Astrocyte (in vitro differentiated cells and primary cell): ENCODE measurements around the gene KRI1.

Experiments
- EZH2 ChIP-seq: IDR thresholded peaks from 2 replicates; pipeline ENCODE4 v1.6.1; 2012; ENCODE audit warnings: mild to moderate bottlenecking, low read length, inconsistent platforms; ENCODE audit not compliant: insufficient read depth
- TF ChIP-seq, protein P1 (sequence below): IDR thresholded peaks from 2 replicates; pipeline ENCODE4 v1.5.1; 2011; ENCODE audit warnings: low read depth, mild to moderate bottlenecking, inconsistent platforms, low read length, moderate library complexity; ENCODE audit not compliant: insufficient read depth

DNA sequence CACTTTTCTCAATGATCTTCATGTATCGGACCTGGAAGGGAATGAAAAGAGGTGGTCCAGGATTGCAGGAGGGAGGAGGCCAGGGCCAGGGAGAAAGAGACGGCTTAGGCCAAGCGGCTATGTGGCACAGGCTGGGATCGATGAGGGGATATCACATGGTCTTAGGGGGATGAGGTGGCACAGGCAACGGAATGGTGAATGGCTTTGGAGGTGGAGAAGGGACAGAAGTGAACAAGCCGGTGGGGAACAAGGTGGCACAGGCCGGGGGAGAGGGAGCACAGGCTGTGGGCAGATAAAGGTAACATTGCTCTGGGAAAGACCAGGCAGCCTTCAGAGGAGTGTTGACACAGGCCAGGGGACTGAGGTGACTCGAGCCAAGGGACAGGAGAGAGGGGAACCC lies 8.7 kb upstream of the KRI1 start:
- TF ChIP-seq, protein P1, sequence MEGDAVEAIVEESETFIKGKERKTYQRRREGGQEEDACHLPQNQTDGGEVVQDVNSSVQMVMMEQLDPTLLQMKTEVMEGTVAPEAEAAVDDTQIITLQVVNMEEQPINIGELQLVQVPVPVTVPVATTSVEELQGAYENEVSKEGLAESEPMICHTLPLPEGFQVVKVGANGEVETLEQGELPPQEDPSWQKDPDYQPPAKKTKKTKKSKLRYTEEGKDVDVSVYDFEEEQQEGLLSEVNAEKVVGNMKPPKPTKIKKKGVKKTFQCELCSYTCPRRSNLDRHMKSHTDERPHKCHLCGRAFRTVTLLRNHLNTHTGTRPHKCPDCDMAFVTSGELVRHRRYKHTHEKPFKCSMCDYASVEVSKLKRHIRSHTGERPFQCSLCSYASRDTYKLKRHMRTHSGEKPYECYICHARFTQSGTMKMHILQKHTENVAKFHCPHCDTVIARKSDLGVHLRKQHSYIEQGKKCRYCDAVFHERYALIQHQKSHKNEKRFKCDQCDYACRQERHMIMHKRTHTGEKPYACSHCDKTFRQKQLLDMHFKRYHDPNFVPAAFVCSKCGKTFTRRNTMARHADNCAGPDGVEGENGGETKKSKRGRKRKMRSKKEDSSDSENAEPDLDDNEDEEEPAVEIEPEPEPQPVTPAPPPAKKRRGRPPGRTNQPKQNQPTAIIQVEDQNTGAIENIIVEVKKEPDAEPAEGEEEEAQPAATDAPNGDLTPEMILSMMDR: no peak
- TF ChIP-seq EZH2: no peak
